HG03280 (cell line): Measurements from ENCODE around the gene GNL1.
"Not testable (repeated sequence)": the region's sequence is repeated elsewhere in the genome, so short reads cannot be mapped to it uniquely, and the experiment has no call there.

Source experiments
- ATAC-seq: cut with Tn5 transposase; IDR thresholded peaks from one replicate; pipeline ENCODE4 v1.9.1; 2021; ENCODE audit warnings: mild to moderate bottlenecking, moderate library complexity; ENCODE audit not compliant: unreplicated experiment

The GNL1 gene

GRCh38 chr6:30533460-30534294 lies 22.6 kb downstream of the GNL1 start:
- no peak for ATAC-seq

GRCh38 chr6:30530014-30530413 lies 26.3 kb downstream of the GNL1 start:
- ATAC-seq = no peak

- ATAC-seq = not testable (repeated sequence)
These were observed 26.9 kb downstream of the GNL1 start for GRCh38 chr6:30529349-30529875.

GRCh38 chr6:30526444-30526843 lies 29.8 kb downstream of the GNL1 start:
- ATAC-seq = not testable (repeated sequence)

GRCh38 chr6:30521952-30522351 lies 34.3 kb downstream of the GNL1 start:
- ATAC-seq = not testable (repeated sequence)

GRCh38 chr6:30521082-30521481 lies 35.2 kb downstream of the GNL1 start:
- not testable (repeated sequence) for ATAC-seq

- ATAC-seq = no peak
These were observed 35.8 kb downstream of the GNL1 start for GRCh38 chr6:30520522-30520921.

- ATAC-seq = not testable (repeated sequence)
These were observed 37.7 kb downstream of the GNL1 start for GRCh38 chr6:30518505-30519145.

- ATAC-seq = not testable (repeated sequence)
These were observed 38.4 kb downstream of the GNL1 start for GRCh38 chr6:30517767-30518504.

- not testable (repeated sequence) for ATAC-seq
These were observed 39.6 kb downstream of the GNL1 start for GRCh38 chr6:30516754-30517076.

- ATAC-seq = peak; percentile 72
These were observed 40.1 kb downstream of the GNL1 start for GRCh38 chr6:30515944-30516753.

- no peak for ATAC-seq
These were observed 41.2 kb downstream of the GNL1 start for GRCh38 chr6:30515106-30515505.

- ATAC-seq = no peak
These were observed 42.8 kb downstream of the GNL1 start for GRCh38 chr6:30513451-30513850.

- ATAC-seq = no peak
These were observed 45.1 kb downstream of the GNL1 start for GRCh38 chr6:30511169-30511546.

GRCh38 chr6:30510419-30511168 lies 45.7 kb downstream of the GNL1 start:
- ATAC-seq = no peak

GRCh38 chr6:30508890-30509736 lies 47.2 kb downstream of the GNL1 start:
- ATAC-seq = peak; percentile 53

GRCh38 chr6:30507849-30508827 lies 48.2 kb downstream of the GNL1 start:
- no peak for ATAC-seq
